HG03354 (cell line): ENCODE measurements around the gene KIAA0825.

Source experiments
- ATAC-seq: cut with Tn5 transposase; IDR thresholded peaks from one replicate; pipeline ENCODE4 v1.9.1; 2021; ENCODE audit warnings: mild to moderate bottlenecking; ENCODE audit not compliant: unreplicated experiment, poor library complexity, severe bottlenecking

The KIAA0825 gene

DNA sequence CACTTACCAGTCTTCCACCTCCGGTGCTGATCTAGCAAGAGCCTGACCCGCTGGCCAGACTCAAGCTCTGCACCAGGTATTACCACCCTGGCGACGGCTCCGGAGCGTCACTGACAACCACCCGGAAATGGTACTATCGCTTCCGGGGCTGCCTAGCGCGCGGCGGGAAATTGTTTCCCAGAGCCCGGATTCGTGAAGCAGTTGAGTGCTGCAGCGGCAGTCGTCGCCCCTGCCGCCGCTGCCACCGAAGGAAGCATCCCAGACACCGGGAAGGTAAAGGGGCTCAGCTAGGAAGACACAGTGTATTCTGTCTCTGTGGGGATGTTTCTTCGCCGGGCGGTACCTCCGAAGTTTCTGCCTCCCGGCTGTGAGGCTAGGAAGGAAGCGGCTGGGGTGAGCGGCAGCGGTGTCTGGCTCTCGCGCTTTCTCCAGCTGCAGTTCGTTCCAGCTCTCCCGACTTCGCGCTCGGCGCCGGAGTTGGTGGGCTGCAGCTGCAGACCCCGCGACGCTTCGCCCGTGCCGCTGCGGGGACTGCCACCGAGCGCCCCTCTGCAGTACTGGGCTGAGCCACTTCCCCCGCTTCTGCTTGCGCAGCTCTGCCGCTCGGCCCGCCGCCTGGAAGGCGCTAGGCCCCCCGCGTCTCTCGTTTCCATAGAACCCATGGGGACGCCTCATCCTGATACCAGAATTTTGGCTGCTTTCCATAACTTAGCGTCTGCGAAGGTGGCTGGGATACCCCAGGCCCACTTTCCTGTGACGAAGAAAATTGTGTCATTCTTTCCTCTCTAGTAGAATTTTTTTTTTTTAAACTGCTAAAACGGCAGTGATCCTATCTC is at the start of gene KIAA0825, which contains the start of gene SLF1:
Gene KIAA0825 (minus strand): TSS at position 112 of the 836 bp plus-strand sequence. CDS start 81,478 bp downstream, outside the sequence.
Gene SLF1 (plus strand): TSS at position 177 of the 836 bp plus-strand sequence. CDS start 10,142 bp downstream, outside the sequence.
- ATAC-seq = peak; percentile 97

DNA sequence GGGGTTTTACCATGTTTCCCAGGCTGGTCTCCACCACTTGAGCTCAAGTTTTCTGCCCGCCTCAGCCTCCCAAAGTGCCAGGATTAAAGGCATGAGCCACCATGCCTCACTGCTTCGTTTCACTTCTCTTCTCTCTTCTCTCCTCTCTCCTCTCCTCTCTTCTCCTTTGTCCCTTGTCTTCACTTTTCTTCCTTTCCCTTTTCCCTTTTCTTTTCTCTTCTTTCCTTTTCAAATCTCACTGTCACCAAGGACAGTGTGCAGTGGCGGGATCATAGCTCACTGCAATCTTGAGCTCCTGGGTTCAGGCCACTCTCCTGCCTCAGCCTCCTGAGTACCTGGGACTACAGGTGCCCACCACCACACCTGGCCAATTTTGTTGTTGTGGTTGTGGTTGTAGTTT is 49.5 kb upstream of the KIAA0825 start:
- ATAC-seq = no peak

DNA sequence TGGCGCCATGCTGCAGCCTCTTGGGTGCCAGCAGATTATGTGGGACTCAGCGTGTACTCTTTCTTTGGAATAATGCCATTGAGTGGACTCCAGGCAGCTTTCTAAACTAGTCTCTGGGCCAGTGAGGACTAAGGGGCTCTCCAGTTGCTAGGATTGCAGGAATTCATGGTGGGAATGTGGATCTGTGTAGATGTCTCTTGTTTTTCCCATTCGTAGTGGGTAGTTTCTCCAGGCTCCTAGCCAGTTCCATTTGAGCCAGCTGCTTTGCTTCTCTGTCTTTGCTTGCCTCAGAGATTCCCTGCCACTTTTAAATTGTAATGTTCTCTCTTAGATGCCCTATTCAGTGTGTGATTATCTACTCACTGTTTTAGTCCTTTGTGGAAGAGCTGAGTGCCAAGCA is 42.7 kb upstream of the KIAA0825 start:
- no peak for ATAC-seq

- ATAC-seq = no peak
Measured at GRCh38 chr5:94660506-94660905, 42.1 kb upstream of the KIAA0825 start.

GRCh38 chr5:94658272-94658671 is 39.9 kb upstream of the KIAA0825 start:
- ATAC-seq = no peak

GRCh38 chr5:94649874-94650273 is 31.5 kb upstream of the KIAA0825 start:
- ATAC-seq = no peak

GRCh38 chr5:94646758-94647157 is 28.4 kb upstream of the KIAA0825 start:
- no peak for ATAC-seq

DNA sequence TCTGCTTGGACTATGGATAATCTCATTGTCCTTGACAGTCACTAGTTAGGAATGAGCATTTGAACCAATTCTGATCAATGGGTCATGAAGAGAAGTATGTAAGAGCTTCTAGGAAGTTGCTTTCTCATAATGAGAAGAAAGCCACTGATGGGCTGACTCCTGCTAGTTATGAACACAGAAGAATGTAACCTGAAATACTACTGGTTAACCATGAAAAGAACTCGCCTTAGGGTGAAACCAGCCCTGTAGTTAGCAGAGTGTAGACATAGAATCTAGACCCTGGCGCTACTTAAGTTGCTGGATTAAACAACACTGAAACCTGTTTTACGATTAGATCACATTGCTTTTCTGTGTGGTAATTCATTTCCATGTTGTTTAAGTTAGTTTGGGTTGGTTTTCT is 26.6 kb upstream of the KIAA0825 start:
- no peak for ATAC-seq

DNA sequence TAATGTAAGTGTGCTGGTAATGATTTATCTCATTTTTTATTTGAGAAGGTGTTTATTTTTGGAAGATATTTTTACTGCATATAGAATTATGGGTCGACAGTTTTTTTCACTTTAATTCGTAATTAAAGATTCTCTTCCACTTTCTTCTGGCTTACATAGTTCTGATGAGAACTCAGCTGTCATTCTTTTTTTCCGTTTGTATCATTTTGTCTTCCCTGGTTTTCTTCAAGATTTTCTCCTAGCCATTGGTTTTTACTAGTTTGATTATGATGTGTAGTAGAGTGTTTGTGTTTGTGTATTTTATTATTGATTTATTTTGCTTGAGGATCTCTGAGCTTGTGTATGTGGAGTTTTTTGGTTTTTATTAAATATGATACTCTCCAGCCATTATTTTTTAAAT is 21.8 kb upstream of the KIAA0825 start:
- ATAC-seq = no peak

DNA sequence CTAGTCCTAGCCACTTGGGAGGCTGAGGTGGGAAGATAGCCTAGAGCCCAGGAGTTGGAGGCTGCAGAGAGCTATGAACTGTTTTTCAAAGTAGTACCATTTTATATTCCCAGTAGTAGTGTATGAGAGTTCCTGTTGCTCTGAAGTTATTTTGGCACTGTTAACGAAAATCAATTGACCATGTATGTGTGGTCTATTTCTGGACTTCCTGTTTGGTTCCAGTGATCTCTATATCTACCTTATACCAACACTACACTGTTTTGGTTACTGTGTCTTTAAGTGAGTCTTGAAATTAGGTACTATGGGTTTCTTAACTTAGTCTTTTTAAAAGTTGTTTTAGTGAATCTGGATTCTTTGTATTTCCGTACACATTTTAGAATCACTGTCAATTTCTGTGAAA is 13.6 kb upstream of the KIAA0825 start:
- peak; percentile 100 for ATAC-seq

GRCh38 chr5:94627191-94627590 is 8.8 kb upstream of the KIAA0825 start:
- ATAC-seq = no peak

DNA sequence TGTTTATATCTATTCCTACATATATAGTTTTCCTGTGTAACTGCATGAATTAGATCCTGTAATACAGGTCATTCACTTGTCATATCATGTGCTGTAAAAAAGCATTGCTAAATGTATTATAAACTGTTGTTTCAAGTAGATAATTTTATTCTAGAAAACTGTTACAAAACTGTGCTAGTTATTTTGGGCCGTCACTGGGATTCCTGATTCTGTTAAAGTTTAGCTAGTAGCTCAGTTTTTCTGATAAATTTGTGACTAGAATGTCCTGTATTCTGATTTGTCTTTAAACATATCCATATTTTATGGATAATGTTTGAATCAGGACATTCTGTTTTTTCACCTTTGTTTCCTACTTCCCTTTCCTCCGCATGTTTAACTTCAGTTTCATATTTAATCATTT is 5.5 kb upstream of the KIAA0825 start:
- no peak for ATAC-seq

DNA sequence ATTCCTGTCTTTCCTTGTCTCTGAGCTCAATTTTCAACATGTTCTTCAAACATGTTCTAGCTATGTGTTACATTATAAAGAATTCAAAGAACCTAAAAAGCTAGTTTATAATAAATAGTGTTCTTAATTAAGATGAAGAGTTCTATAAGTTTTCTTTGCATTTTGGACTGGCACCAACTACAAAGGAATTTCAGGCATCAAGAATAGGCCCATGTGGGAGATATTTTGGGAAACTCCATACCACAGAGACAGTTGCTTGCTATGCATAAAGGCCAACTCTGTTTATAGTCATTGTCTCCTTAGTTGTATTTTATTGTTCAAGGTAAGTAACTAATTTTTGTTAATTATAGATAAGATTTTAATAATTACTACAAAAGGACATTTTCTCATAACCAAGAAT is 4.6 kb upstream of the KIAA0825 start:
- no peak for ATAC-seq

DNA sequence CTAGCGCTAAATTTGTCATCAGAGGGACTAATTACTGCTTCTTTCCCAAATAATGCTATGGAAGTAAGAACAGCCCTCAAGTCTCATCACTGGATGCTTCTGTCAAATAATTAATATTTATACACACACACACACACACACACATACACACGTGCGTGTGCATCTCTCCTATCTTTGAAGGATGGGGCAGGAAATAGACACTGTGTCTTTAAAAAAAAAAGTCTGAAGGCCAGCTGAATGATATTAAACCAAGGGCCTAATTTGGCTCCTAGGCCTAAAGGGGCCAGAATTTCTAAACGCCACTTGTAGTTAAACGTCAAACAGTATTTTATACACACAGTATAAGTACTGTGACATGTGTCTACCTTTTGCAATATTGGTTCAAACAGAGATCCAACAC is 3.4 kb upstream of the KIAA0825 start:
- ATAC-seq = no peak

GRCh38 chr5:94620256-94620655 is 1.9 kb upstream of the KIAA0825 start:
- ATAC-seq = no peak

GRCh38 chr5:94618029-94618492 is 343 bp downstream of the KIAA0825 start:
- peak; percentile 28 for ATAC-seq

- ATAC-seq = no peak
Measured at GRCh38 chr5:94615862-94616261, 2.5 kb downstream of the KIAA0825 start.

GRCh38 chr5:94614156-94614805 is 4.1 kb downstream of the KIAA0825 start:
- ATAC-seq = no peak

- no peak for ATAC-seq
Measured at GRCh38 chr5:94613583-94613982, 4.8 kb downstream of the KIAA0825 start.

GRCh38 chr5:94595281-94595840 is 23.0 kb downstream of the KIAA0825 start:
- ATAC-seq = no peak
